ENCODE data around the gene C5.
A peak's percentile ranks its signal among the peaks of the same experiment; 100 is the strongest.

DNA sequence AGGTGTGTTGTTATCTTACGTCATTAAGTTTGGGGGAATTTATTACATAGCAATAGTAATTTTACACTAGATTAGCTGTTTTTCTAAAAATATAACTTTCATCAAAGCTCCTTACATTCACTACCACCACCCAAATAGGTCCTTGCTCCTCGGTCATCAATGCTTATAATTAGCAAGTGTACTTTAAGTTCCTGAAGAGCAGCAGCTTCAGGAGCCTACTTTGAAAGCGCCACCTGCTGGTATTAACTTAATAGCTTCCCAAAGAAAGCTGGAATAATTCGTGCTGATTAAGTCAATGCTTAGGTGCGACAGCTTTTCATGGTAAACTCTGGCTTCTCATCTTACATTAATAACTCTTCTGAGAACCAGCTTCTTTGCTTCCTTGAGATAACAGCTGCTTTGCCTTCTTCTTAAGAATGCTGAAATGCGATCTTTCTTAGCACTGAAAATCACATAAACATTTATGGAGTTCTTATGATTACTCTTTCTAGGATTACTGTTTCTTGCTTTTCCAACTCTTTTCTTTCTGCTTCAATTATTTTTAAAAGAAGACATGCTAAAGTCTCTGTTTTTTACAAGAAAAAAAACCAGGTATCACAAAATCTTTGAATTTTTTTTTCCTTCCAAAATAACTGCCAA, 10.0 kb upstream of the C5 start:
- TF ChIP-seq, protein P1, sequence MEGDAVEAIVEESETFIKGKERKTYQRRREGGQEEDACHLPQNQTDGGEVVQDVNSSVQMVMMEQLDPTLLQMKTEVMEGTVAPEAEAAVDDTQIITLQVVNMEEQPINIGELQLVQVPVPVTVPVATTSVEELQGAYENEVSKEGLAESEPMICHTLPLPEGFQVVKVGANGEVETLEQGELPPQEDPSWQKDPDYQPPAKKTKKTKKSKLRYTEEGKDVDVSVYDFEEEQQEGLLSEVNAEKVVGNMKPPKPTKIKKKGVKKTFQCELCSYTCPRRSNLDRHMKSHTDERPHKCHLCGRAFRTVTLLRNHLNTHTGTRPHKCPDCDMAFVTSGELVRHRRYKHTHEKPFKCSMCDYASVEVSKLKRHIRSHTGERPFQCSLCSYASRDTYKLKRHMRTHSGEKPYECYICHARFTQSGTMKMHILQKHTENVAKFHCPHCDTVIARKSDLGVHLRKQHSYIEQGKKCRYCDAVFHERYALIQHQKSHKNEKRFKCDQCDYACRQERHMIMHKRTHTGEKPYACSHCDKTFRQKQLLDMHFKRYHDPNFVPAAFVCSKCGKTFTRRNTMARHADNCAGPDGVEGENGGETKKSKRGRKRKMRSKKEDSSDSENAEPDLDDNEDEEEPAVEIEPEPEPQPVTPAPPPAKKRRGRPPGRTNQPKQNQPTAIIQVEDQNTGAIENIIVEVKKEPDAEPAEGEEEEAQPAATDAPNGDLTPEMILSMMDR (IDR thresholded peaks at IDR 0.05; ENCODE audit: low read length), result peak; percentile 75
- no peak for TF ChIP-seq EZH2 (optimal IDR thresholded peaks at IDR 0.05; ENCODE audit: low read depth, low read length)
- no peak for TF ChIP-seq EZH2phosphoT487 (IDR thresholded peaks at IDR 0.05; ENCODE audit: low read length)

All from MM.1S (cell line).